Activated CD4-positive, alpha-beta T cell treated with anti-CD3 and anti-CD28 coated beads, Interleukin-2, amount 10 ng/mL, durations not matched to agents 7 days and 5 days (primary cell): Measurements from ENCODE around the gene RAMP3. TPM values are rescaled to one million over a fixed set of nuclear protein-coding genes. Genes with fewer than 3 reads are reported as not detected.

Experiments
- CTCF ChIA-PET: fragments of 350-600 bp; sonication (Branson Sonifier 250); formaldehyde crosslinking; loops from one replicate; lab custom pipeline; 2021; ENCODE audit warnings: antibody characterized with exemption; lab: Charles Lee
- POLR2A ChIA-PET: fragments of 350-600 bp; sonication (Branson Sonifier 250); formaldehyde crosslinking; loops from one replicate; lab custom pipeline; 2021; ENCODE audit warnings: antibody characterized with exemption; lab: Charles Lee
- DNase-seq: peaks from one replicate; pipeline ENCODE4 v3.0.0-alpha.2; 2020
- H3K27ac Mint-ChIP-seq: one replicate; pipeline ENCODE4 v1.8.0; 2021; ENCODE audit warnings: mild to moderate bottlenecking, moderate library complexity, mixed read lengths
- H3K27me3 Mint-ChIP-seq: one replicate; pipeline ENCODE4 v1.8.0; 2021; ENCODE audit warnings: mixed read lengths
- H3K36me3 Mint-ChIP-seq: one replicate; pipeline ENCODE4 v1.8.0; 2021; ENCODE audit warnings: low read depth, mixed read lengths
- H3K4me1 Mint-ChIP-seq: one replicate; pipeline ENCODE4 v1.8.0; 2021; ENCODE audit warnings: mixed read lengths
- H3K4me3 Mint-ChIP-seq: one replicate; pipeline ENCODE4 v1.8.0; 2021; ENCODE audit warnings: mild to moderate bottlenecking, moderate library complexity, mixed read lengths
- H3K9me3 Mint-ChIP-seq: one replicate; pipeline ENCODE4 v1.8.0; 2021; ENCODE audit warnings: mixed read lengths
- total RNA-seq, 2 experiments: library from RNA; stranded (reverse); gene quantifications; one replicate each; pipeline ENCODE4 v1.2.3, GENCODE V29; 2021

Gene RAMP3
- total RNA-seq, 2 experiments from 2014 or later = not detected

DNA sequence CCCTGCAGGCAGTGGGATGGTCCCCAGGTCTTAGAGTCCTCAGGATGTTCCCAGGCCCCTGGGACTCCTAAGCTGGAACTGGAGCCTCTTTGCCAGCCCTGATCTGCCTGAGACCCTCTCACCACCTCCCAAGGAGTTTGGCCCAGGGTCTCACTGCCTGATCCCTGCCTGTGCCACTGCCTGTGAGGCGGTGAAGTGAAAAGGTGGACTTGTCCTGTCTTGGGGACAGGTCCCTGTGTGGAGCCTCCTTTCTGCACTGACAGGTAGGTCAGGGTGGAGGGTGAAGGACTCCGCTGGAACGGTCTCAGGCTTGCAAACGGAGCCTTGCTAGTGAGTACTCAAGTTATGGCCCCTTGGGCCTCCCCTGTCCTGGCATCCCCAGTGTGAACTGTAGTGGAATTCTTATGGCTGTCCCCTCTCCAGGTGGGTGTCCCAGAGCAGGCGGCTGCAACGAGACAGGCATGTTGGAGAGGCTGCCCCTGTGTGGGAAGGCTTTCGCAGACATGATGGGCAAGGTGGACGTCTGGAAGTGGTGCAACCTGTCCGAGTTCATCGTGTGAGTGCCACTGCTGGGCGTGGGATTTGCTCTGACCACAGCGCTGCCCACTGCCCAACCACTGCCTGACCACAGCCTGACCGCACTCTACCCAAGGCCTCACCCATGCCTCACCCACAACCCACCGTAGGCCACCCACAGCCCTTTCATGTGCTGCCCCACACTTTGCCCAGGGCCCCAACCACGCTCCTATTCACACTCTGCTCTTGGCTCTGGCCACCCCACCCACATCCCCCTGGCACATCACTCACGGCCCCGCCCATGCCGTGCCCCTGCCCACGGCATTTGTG, 19.5 kb downstream of the RAMP3 start:
- ChIA-PET CTCF (no interaction called here), POLR2A (no interaction called here)
- Mint-ChIP-seq H3K9me3 (no peaks in the 10 kb centered on the region), H3K36me3 (no peaks in the 10 kb centered on the region), H3K4me3 (no peak overlapping the region), H3K27me3 (peaks cover 4% of the 10 kb centered on the region), H3K27ac (no peak overlapping the region), H3K4me1 (peaks cover 3% of the 10 kb centered on the region)
- DNase-seq = no peak

DNA sequence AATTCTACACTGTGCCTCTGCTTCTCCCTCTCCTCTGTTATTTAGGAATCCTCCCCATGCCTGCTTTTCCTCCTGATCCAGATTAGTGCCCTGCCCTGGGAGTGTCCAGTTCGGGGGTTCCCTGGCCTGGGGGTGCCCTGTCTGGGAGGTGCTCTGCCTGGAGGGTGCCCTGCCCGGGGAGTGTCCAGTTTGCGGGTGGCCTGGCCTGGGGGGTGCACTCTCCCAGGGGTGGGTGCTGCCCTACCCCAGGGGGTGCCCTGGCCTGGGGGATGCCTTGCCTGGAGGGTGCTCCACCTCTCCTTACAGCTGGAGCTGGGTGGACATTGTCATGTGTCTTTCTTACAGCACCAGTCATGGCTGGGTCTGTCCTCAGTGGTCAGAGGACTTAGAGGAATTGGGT, 20.2 kb downstream of the RAMP3 start:
- H3K9me3 Mint-ChIP-seq = no peaks in the 10 kb centered on the region
- no peaks in the 10 kb centered on the region for H3K36me3 Mint-ChIP-seq
- H3K27me3 Mint-ChIP-seq = peaks cover 4% of the 10 kb centered on the region
- no peak overlapping the region for H3K27ac Mint-ChIP-seq
- DNase-seq = no peak
- H3K4me1 Mint-ChIP-seq = no peaks in the 10 kb centered on the region
- POLR2A ChIA-PET = no interaction called here
- CTCF ChIA-PET = no interaction called here
- H3K4me3 Mint-ChIP-seq = no peak overlapping the region

GRCh38 chr7:45178241-45179225, 20.9 kb downstream of the RAMP3 start:
- Mint-ChIP-seq H3K27ac (no peak overlapping the region), H3K4me1 (no peaks in the 10 kb centered on the region), H3K4me3 (no peak overlapping the region), H3K36me3 (no peaks in the 10 kb centered on the region), H3K9me3 (no peaks in the 10 kb centered on the region), H3K27me3 (peaks cover 4% of the 10 kb centered on the region)
- no peak for DNase-seq
- ChIA-PET CTCF (interaction anchor here (0.8 to 1.8 kb wide), 4 partner anchors 16 to 42 kb away, joined by 3 to 5 read pairs (median 4); no protein-coding TSS in a partner anchor), POLR2A (no interaction called here)

DNA sequence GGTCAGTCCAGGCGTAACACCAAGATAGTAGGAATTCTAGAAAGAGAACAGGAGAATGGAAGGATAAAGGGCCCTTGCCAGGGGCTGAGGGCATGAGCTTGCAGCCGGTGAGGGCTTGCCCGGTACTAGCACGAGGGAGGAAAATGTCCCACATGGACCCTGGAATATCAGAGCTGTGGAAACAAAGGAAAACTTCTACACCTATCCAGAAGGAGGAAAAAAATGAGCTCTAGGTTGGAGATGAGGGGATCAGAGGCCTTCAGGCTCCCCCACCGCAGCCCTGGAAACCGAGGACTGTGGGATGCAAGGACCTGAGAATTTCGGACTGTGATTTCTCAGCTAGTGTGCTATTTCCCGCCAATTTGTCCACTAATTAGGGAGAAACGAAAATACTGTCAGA, 22.1 kb downstream of the RAMP3 start:
- H3K27me3 Mint-ChIP-seq = peaks cover 4% of the 10 kb centered on the region
- no peaks in the 10 kb centered on the region for H3K9me3 Mint-ChIP-seq
- H3K4me3 Mint-ChIP-seq = no peak overlapping the region
- DNase-seq = no peak
- ChIA-PET CTCF (interaction anchor here (0.8 to 1.8 kb wide), 4 partner anchors 15 to 43 kb away, joined by 3 to 5 read pairs (median 4); no protein-coding TSS in a partner anchor), POLR2A (no interaction called here)
- H3K4me1 Mint-ChIP-seq = no peaks in the 10 kb centered on the region
- H3K36me3 Mint-ChIP-seq = no peaks in the 10 kb centered on the region
- H3K27ac Mint-ChIP-seq = no peak overlapping the region

GRCh38 chr7:45180084-45180986, 22.7 kb downstream of the RAMP3 start:
- no peak overlapping the region for H3K4me3 Mint-ChIP-seq
- no peak for DNase-seq
- H3K4me1 Mint-ChIP-seq = no peaks in the 10 kb centered on the region
- no peaks in the 10 kb centered on the region for H3K9me3 Mint-ChIP-seq
- ChIA-PET POLR2A (no interaction called here), CTCF (interaction anchor here (0.9 to 1.8 kb wide), 4 partner anchors 8 to 44 kb away, joined by 3 to 5 read pairs (median 4); no protein-coding TSS in a partner anchor)
- H3K27ac Mint-ChIP-seq = no peak overlapping the region
- H3K36me3 Mint-ChIP-seq = no peaks in the 10 kb centered on the region
- H3K27me3 Mint-ChIP-seq = peaks cover 4% of the 10 kb centered on the region

- H3K36me3 Mint-ChIP-seq = no peaks in the 10 kb centered on the region
- POLR2A ChIA-PET = no interaction called here
- H3K9me3 Mint-ChIP-seq = no peaks in the 10 kb centered on the region
- no peak for DNase-seq
- no peak overlapping the region for H3K27ac Mint-ChIP-seq
- peaks cover 4% of the 10 kb centered on the region for H3K27me3 Mint-ChIP-seq
- CTCF ChIA-PET = interaction anchor here (0.5 to 1.4 kb wide), 3 partner anchors 9 to 16 kb away, joined by 3 to 4 read pairs (median 4); no protein-coding TSS in a partner anchor
- no peak overlapping the region for H3K4me3 Mint-ChIP-seq
- no peaks in the 10 kb centered on the region for H3K4me1 Mint-ChIP-seq
These were observed 23.8 kb downstream of the RAMP3 start for GRCh38 chr7:45181286-45181960.

- POLR2A ChIA-PET = no interaction called here
- no peak overlapping the region for H3K27ac Mint-ChIP-seq
- DNase-seq = no peak
- no peak overlapping the region for H3K4me3 Mint-ChIP-seq
- no peaks in the 10 kb centered on the region for H3K36me3 Mint-ChIP-seq
- CTCF ChIA-PET = interaction anchor here (1.4 kb wide), 1 partner anchor 10 kb away, joined by 3 read pairs; no protein-coding TSS in a partner anchor
- H3K4me1 Mint-ChIP-seq = no peaks in the 10 kb centered on the region
- H3K27me3 Mint-ChIP-seq = peaks cover 4% of the 10 kb centered on the region
- no peaks in the 10 kb centered on the region for H3K9me3 Mint-ChIP-seq
These were observed 24.6 kb downstream of the RAMP3 start for GRCh38 chr7:45181991-45182855.

GRCh38 chr7:45182856-45183710, 25.5 kb downstream of the RAMP3 start:
- Mint-ChIP-seq H3K4me1 (no peaks in the 10 kb centered on the region), H3K27ac (no peak overlapping the region)
- CTCF ChIA-PET = interaction anchor here (0.7 kb wide), 1 partner anchor 44 kb away, joined by 3 read pairs; no protein-coding TSS in a partner anchor

DNA sequence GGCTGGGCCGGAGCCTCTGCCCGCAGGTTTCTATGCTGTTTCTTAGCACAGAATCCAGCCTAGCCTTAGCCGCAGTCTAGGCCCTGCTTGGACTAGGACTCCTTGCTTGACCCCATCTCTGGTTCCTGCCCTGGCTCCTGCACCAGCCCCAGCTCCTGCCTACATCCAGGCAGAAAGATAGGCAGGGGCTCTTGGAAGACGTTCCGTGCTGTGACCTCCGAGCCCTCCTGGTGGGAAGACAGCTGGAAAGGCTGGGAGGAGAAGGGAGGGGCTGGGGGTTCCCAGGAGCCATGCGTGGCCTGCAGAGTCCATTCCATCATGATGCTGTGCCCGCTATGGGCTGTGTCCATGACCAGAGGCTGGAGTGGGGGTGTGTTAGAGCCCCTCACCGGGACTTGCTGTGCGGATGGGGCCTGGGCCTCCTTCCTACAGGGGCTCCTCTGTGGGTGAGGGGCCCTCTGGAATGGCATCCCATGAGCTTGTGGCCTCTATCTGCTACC, 26.2 kb downstream of the RAMP3 start:
- CTCF ChIA-PET = interaction anchor here (0.7 to 1.0 kb wide), 2 partner anchors 13 to 44 kb away, joined by 3 to 4 read pairs; no protein-coding TSS in a partner anchor
- H3K27me3 Mint-ChIP-seq = peaks cover 4% of the 10 kb centered on the region
- no peaks in the 10 kb centered on the region for H3K36me3 Mint-ChIP-seq
- POLR2A ChIA-PET = no interaction called here
- no peak overlapping the region for H3K27ac Mint-ChIP-seq
- H3K9me3 Mint-ChIP-seq = no peaks in the 10 kb centered on the region
- no peaks in the 10 kb centered on the region for H3K4me1 Mint-ChIP-seq
- no peak overlapping the region for H3K4me3 Mint-ChIP-seq
- no peak for DNase-seq

More at GRCh38 chr7:45182856-45183710, 25.5 kb downstream of the RAMP3 start:
- Mint-ChIP-seq H3K4me3 (no peak overlapping the region), H3K36me3 (no peaks in the 10 kb centered on the region), H3K9me3 (no peaks in the 10 kb centered on the region), H3K27me3 (peaks cover 4% of the 10 kb centered on the region)
- POLR2A ChIA-PET = no interaction called here
- no peak for DNase-seq
